GM21381 (cell line): ENCODE results near the gene ASIP.
"Not testable (repeated sequence)": the region's sequence is repeated elsewhere in the genome, so short reads cannot be mapped to it uniquely, and the experiment has no call there.

Experiments used
- ATAC-seq: cut with Tn5 transposase; IDR thresholded peaks from one replicate; pipeline ENCODE4 v1.9.1; 2021; ENCODE audit warnings: mild to moderate bottlenecking, moderate library complexity; ENCODE audit not compliant: unreplicated experiment

Gene ASIP

GRCh38 chr20:34242015-34242414 lies 792 bp downstream of the ASIP start:
- ATAC-seq: not testable (repeated sequence)

GRCh38 chr20:34242879-34243278 lies 1.7 kb downstream of the ASIP start:
- no peak for ATAC-seq

GRCh38 chr20:34243377-34243776 lies 2.2 kb downstream of the ASIP start:
- ATAC-seq: no peak

GRCh38 chr20:34246126-34246626 lies 5.0 kb downstream of the ASIP start:
- no peak for ATAC-seq

- no peak for ATAC-seq
These were observed 8.1 kb downstream of the ASIP start for GRCh38 chr20:34249291-34249690.

- ATAC-seq: no peak
These were observed 8.8 kb downstream of the ASIP start for GRCh38 chr20:34250005-34250404.

- ATAC-seq: no peak
These were observed 10.4 kb downstream of the ASIP start for GRCh38 chr20:34251619-34252018.

- ATAC-seq: not testable (repeated sequence)
These were observed 11.3 kb downstream of the ASIP start for GRCh38 chr20:34252431-34253086.

GRCh38 chr20:34254979-34255378 lies 13.8 kb downstream of the ASIP start:
- no peak for ATAC-seq

- no peak for ATAC-seq
These were observed 15.5 kb downstream of the ASIP start for GRCh38 chr20:34256629-34257124.

- ATAC-seq: no peak
These were observed 19.2 kb downstream of the ASIP start for GRCh38 chr20:34260208-34260942.

- ATAC-seq: no peak
These were observed 21.5 kb downstream of the ASIP start for GRCh38 chr20:34262488-34263288.

GRCh38 chr20:34263468-34263867 lies 22.2 kb downstream of the ASIP start:
- not testable (repeated sequence) for ATAC-seq

- no peak for ATAC-seq
These were observed 22.9 kb downstream of the ASIP start for GRCh38 chr20:34264141-34264540.

- no peak for ATAC-seq
These were observed 26.9 kb downstream of the ASIP start for GRCh38 chr20:34268145-34268544.

GRCh38 chr20:34268851-34269636 lies 27.8 kb downstream of the ASIP start:
- ATAC-seq: no peak

- no peak for ATAC-seq
These were observed 28.9 kb downstream of the ASIP start for GRCh38 chr20:34269996-34270627.

GRCh38 chr20:34271956-34272355 lies 30.7 kb downstream of the ASIP start:
- ATAC-seq: no peak

- ATAC-seq: no peak
These were observed 33.5 kb downstream of the ASIP start for GRCh38 chr20:34274694-34275093.

GRCh38 chr20:34281177-34281576 lies 40.0 kb downstream of the ASIP start:
- no peak for ATAC-seq
